HepG2 (cell line): ENCODE measurements around the gene MEGF6. TPM values are rescaled to one million over a fixed set of nuclear protein-coding genes. Genes with fewer than 3 reads are reported as not detected.

Experiments used
- ATAC-seq: fragments of 200-7000 bp; cut with Tn5 transposase; 3 replicates; pipeline ENCODE4 v1.9.1; 2020; ENCODE audit warnings: mild to moderate bottlenecking, moderate library complexity
- BruUV-seq: library from RNA; stranded (reverse); fragments of 400-500 nt; replicated peaks from 2 replicates; lab custom pipeline; 2021; lab: Mats Ljungman, UMichigan
- CTCF ChIA-PET: fragments of 300-600 bp; formaldehyde crosslinking; extraction: SDS; loops from one replicate; lab custom pipeline; 2021; ENCODE audit warnings: low total read pairs, inconsistent platforms, low intra/inter-chr PET ratio; lab: Yijun Ruan, JAX
- POLR2A ChIA-PET: fragments of 350-600 bp; sonication (Branson Sonifier 250); formaldehyde crosslinking; loops from one replicate; lab custom pipeline; 2020; ENCODE audit warnings: antibody characterized with exemption, inconsistent platforms; lab: Yijun Ruan, JAX
- DNase-seq: peaks from one replicate; pipeline ENCODE4 v3.0.0-alpha.2; 2015; ENCODE audit warnings: low spot score
- FAIRE-seq: peaks from 3 replicates; lab custom pipeline; 2011; peaks lifted over from hg19 to GRCh38; lab: Jason Lieb, UNC
- H2AFZ ChIP-seq: one replicate; pipeline ENCODE4 v1.6.1; 2011; ENCODE audit warnings: low read length, inconsistent platforms
- H3K27ac ChIP-seq: fragments of 300-600 bp; 3 replicates; pipeline ENCODE4 v1.8.0; 2011; ENCODE audit warnings: mixed run types, mild to moderate bottlenecking, mixed read lengths, low read length, inconsistent platforms; ENCODE audit not compliant: insufficient read depth; ENCODE audit errors: extremely low read length
- H3K27me3 ChIP-seq, 2 experiments: fragments of 200-600 bp in 1 of 2; 2 replicates in 1 of 2; 3 replicates in 1 of 2; pipeline versions ENCODE4 v1.6.0 to v1.8.0; 2011; ENCODE audit warnings: low read length in 2 of 2, mild to moderate bottlenecking in 2 of 2, moderate library complexity in 2 of 2, inconsistent platforms in 1 of 2; ENCODE audit not compliant: insufficient read depth in 2 of 2, control insufficient read depth in 1 of 2
- H3K36me3 ChIP-seq, 2 experiments: fragments of 200-600 bp in 1 of 2; replicated peaks in 1 of 2; 2 replicates in 1 of 2; 3 replicates in 1 of 2; pipeline versions ENCODE4 v1.5.1 to v1.8.0; 2011; ENCODE audit warnings: low read length in 2 of 2, inconsistent platforms in 1 of 2; ENCODE audit not compliant: insufficient read depth in 2 of 2, control insufficient read depth in 1 of 2
- H3K4me1 ChIP-seq: 2 replicates; pipeline ENCODE4 v1.5.1; 2012; ENCODE audit warnings: low read length, inconsistent platforms; ENCODE audit not compliant: insufficient read depth
- H3K4me2 ChIP-seq: 2 replicates; pipeline ENCODE4 v1.6.0; 2011; ENCODE audit warnings: low read depth, low read length, inconsistent platforms
- H3K4me3 ChIP-seq, 3 experiments: fragments of 200-600 bp in 1 of 3; sonication (generic), shearing (Covaris generic) in 1 of 3; replicated peaks in 1 of 3; 2 replicates each; pipeline ENCODE4 v1.5.1; 2011 to 2016; ENCODE audit warnings: low read length in 3 of 3, inconsistent platforms in 2 of 3, low read depth in 2 of 3, mild to moderate bottlenecking in 2 of 3, control low read depth in 1 of 3, mixed read lengths in 1 of 3; ENCODE audit not compliant: insufficient read depth in 1 of 3
- H3K79me2 ChIP-seq: one replicate; pipeline ENCODE4 v1.6.1; 2011; ENCODE audit warnings: low read length, inconsistent platforms; ENCODE audit not compliant: insufficient read depth
- H3K9ac ChIP-seq: 2 replicates; pipeline ENCODE4 v1.6.0; 2011; ENCODE audit warnings: mild to moderate bottlenecking, low read depth, low read length, inconsistent platforms; ENCODE audit not compliant: insufficient read depth
- H3K9me3 ChIP-seq: 2 replicates; pipeline ENCODE4 v1.5.1; 2012; ENCODE audit warnings: mild to moderate bottlenecking, low read length
- H4K20me1 ChIP-seq: 2 replicates; pipeline ENCODE4 v1.6.0; 2011; ENCODE audit warnings: inconsistent platforms, mild to moderate bottlenecking, low read length, moderate library complexity; ENCODE audit not compliant: insufficient read depth
- AGO2 ChIP-seq: fragments of 200-400 bp; formaldehyde crosslinking; optimal IDR thresholded peaks from 2 replicates; pipeline ENCODE3; 2017; ENCODE audit warnings: mild to moderate bottlenecking, low read depth, low read length, moderate library complexity
- NRL ChIP-seq: sonication (generic); formaldehyde crosslinking; IDR thresholded peaks from 2 replicates; pipeline ENCODE4 v1.5.0; 2020; ENCODE audit warnings: missing genetic modification reagents, mild to moderate bottlenecking, moderate library complexity, borderline replicate concordance
- RBM22 ChIP-seq: fragments of 200-400 bp; formaldehyde crosslinking; optimal IDR thresholded peaks from 2 replicates; pipeline ENCODE3; 2017; ENCODE audit warnings: mild to moderate bottlenecking, low read length, moderate library complexity
- THAP7 ChIP-seq: sonication (generic); formaldehyde crosslinking; IDR thresholded peaks from 2 replicates; pipeline ENCODE4 v1.8.1; 2023; ENCODE audit warnings: mild to moderate bottlenecking, missing genetic modification reagents
- WGBS: methylation state at CpG from one replicate; pipeline ENCODE4 v1.1.6; 2017; ENCODE audit warnings: low lambda C conversion rate; 5-methylcytosine and 5-hydroxymethylcytosine counted together
- in situ Hi-C: cut with HindIII; loops from 2 replicates; pipeline ENCODE4 v1.10.0; 2017; ENCODE audit warnings: low pct_unique_long_range_greater_than_20kb; ENCODE audit not compliant: extremely low pct_ligation_motif_present
- intact Hi-C: fragments of 100-400 bp; cut with micrococcal nuclease; formaldehyde crosslinking; loops from one replicate; pipeline ENCODE4 v1.10.0; 2022; ENCODE audit not compliant: unreplicated experiment
- polyA plus RNA-seq, 8 experiments: library from polyadenylated mRNA; depleted of rRNA in 3 of 8; stranded (reverse) in 7 of 8; unstranded in 1 of 8; fragments of >200 nt; fragmentation: Illumina TruSeq in 4 of 8; extraction: Trizol in 4 of 8; gene quantifications; 2 replicates each; pipeline versions ENCODE4 v1.2.1 to v1.2.3, GENCODE V29; 2011 to 2016; ENCODE audit warnings: low read depth in 4 of 8, missing spikeins in 1 of 8, mixed read lengths in 1 of 8; ENCODE audit not compliant: insufficient read depth in 1 of 8
- total RNA-seq, 5 experiments: library from RNA; depleted of rRNA; stranded (reverse); fragments of >200 nt; fragmentation: Illumina TruSeq; extraction: Trizol; gene quantifications; 2 replicates each; pipeline ENCODE4 v1.2.3, GENCODE V29; 2016; ENCODE audit warnings: low read depth in 1 of 5

The MEGF6 gene
- total and polyA plus RNA-seq, 2 of the 13 experiments (the other 11 are each of a cell fraction or from before 2014, with no cell fraction given): 1.9 TPM

- ATAC-seq (no peak), FAIRE-seq (no peak), DNase-seq (no peak)
- H3K9me3 ChIP-seq: no peaks in the 10 kb centered on the region
- H3K79me2 ChIP-seq: no peaks in the 10 kb centered on the region
- in situ Hi-C loops: loop anchor here (5.0 kb wide), 1 partner anchor 56 kb away; no protein-coding TSS in a partner anchor
- peaks cover 2 to 29% of the 10 kb centered on the region in 2 experiments; a peak in 4 of 5 replicates for H3K27me3 ChIP-seq
- peaks cover 7% of the 10 kb centered on the region; the same call in 1 of the 2 replicates for H4K20me1 ChIP-seq
- intact Hi-C loops: no loop called here
- no peak overlapping the region for H3K27ac ChIP-seq
- ChIA-PET CTCF (interaction anchor here (1.2 to 2.7 kb wide), 3 partner anchors 51 to 55 kb away, joined by 3 to 32 read pairs (median 13); no protein-coding TSS in a partner anchor), POLR2A (no interaction called here)
- H3K9ac ChIP-seq: no peak overlapping the region
- no peaks in the 10 kb centered on the region for H3K36me3 ChIP-seq
- no peak overlapping the region for H3K4me2 ChIP-seq
- H2AFZ ChIP-seq: no peak overlapping the region
- BruUV-seq: no TSS peak
- TF ChIP-seq THAP7 (CRISPR knock-in tag): no peak
- peak; percentile 11 for TF ChIP-seq AGO2
- TF ChIP-seq NRL (CRISPR knock-in tag): no peak
- peak; percentile 75 for TF ChIP-seq RBM22
- 32% methylated on average over 15 of the region's 27 CpGs for WGBS
- no peak overlapping the region for H3K4me3 ChIP-seq
- peaks cover 16% of the 10 kb centered on the region for H3K4me1 ChIP-seq
Observed at GRCh38 chr1:3566003-3566885, 45.1 kb downstream of the MEGF6 start.
